Thoracic aorta (tissue), 2 donors: ENCODE measurements around the gene SBNO1. TPM values are rescaled to one million over a fixed set of nuclear protein-coding genes. Genes with fewer than 3 reads are reported as not detected.

Source experiments
- ATAC-seq: fragments of 150-250 bp; one replicate; pipeline ENCODE4 v1.8.0; 2017; ENCODE audit warnings: low read depth; ENCODE audit not compliant: insufficient number of reproducible peaks, low FRiP score
- DNase-seq: peaks from one replicate; pipeline ENCODE4 v3.0.0-alpha.2; 2020; ENCODE audit warnings: low spot score
- H3K27ac ChIP-seq, 2 donors: fragments of 200-600 bp; sonication (generic); 1 replicate in 1 of 2; 2 replicates in 1 of 2; pipeline ENCODE4 v1.5.1; 2016; ENCODE audit warnings: mild to moderate bottlenecking in 2 of 2, moderate library complexity in 2 of 2
- H3K27me3 ChIP-seq: fragments of 200-600 bp; sonication (generic); replicated peaks from 2 replicates; pipeline ENCODE4 v1.6.0; 2016; ENCODE audit warnings: mild to moderate bottlenecking; ENCODE audit not compliant: insufficient read depth
- H3K36me3 ChIP-seq: fragments of 200-600 bp; sonication (generic); one replicate; pipeline ENCODE4 v1.5.1; 2016
- H3K4me1 ChIP-seq, 2 donors: fragments of 200-600 bp; sonication (generic); 1 replicate in 1 of 2; 2 replicates in 1 of 2; pipeline versions ENCODE4 v1.5.1 to v1.6.0; 2016; ENCODE audit warnings: low read depth in 2 of 2, mild to moderate bottlenecking in 1 of 2; ENCODE audit not compliant: control insufficient read depth in 1 of 2
- H3K4me3 ChIP-seq: fragments of 200-600 bp; sonication (generic); 2 replicates; pipeline ENCODE4 v1.5.1; 2016; ENCODE audit warnings: mild to moderate bottlenecking
- H3K9me3 ChIP-seq: fragments of 200-600 bp; sonication (generic); 2 replicates; pipeline ENCODE4 v1.5.1; 2016
- total RNA-seq, 2 donors: library from RNA; depleted of rRNA; stranded (reverse); fragments of >200 nt; gene quantifications; one replicate each; pipeline versions ENCODE4 v1.1.0 to v1.2.3, GENCODE V29; 2016
- TF ChIP-seq, protein P1 (sequence below): fragments of 200-600 bp; sonication (generic); IDR thresholded peaks from one replicate; pipeline ENCODE4 v1.5.1; 2019; ENCODE audit warnings: antibody characterized with exemption

Gene SBNO1
- total RNA-seq, 2 donors from 2014 or later = 15.6 to 25.0 TPM

DNA sequence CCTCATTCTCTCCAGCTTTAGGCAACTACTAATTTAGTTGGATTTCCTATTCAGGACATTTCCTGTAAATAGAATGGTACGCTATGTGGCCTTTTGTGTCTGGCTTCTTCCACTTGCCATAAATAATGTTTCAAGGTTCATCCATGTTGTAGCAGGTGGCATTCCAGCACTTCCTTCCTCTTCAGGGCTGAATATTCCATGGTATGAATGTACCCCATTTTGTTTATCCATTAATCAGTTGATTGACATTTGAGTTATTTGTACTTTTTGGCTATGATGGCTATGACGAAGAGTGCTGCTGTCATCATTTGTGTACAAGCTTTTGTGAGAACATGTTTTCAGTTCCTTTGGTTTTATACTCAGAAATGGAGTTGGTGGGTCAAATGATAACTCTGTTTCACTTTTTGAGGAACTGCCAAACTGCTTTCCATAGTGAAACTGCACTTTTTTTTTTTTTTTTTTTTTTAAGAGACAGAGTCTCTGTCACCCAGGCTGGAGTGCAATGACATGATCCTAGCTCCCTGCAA, 86.5 kb downstream of the SBNO1 start:
- DNase-seq = no peak
- no peaks in the 10 kb centered on the region for H3K36me3 ChIP-seq

DNA sequence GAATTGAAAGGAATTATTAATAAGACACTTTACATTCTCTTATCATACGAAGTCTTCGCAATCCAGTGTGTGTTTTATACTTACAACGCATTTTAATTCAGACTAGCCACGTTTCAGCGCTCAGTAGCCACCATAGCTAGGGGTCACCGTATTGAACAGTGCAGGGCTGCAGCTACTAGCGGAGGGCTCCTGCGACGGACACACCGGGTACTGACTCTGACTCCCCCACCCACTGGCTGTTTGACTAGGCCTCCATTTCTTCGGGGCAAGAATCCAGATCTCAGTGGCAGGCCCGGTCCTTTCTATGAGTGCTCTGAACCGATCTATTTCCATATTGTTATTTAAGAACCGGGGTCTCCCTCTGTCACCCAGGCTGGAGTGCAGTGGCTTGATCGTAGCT, 91.5 kb downstream of the SBNO1 start:
- H3K27ac ChIP-seq = no peak overlapping the region
- ATAC-seq (no peak), DNase-seq (no peak)
- TF ChIP-seq, protein P1, sequence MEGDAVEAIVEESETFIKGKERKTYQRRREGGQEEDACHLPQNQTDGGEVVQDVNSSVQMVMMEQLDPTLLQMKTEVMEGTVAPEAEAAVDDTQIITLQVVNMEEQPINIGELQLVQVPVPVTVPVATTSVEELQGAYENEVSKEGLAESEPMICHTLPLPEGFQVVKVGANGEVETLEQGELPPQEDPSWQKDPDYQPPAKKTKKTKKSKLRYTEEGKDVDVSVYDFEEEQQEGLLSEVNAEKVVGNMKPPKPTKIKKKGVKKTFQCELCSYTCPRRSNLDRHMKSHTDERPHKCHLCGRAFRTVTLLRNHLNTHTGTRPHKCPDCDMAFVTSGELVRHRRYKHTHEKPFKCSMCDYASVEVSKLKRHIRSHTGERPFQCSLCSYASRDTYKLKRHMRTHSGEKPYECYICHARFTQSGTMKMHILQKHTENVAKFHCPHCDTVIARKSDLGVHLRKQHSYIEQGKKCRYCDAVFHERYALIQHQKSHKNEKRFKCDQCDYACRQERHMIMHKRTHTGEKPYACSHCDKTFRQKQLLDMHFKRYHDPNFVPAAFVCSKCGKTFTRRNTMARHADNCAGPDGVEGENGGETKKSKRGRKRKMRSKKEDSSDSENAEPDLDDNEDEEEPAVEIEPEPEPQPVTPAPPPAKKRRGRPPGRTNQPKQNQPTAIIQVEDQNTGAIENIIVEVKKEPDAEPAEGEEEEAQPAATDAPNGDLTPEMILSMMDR = no peak
- peaks cover 9 to 32% of the 10 kb centered on the region in 2 donors for H3K4me1 ChIP-seq
- no peak overlapping the region for H3K4me3 ChIP-seq
- no peaks in the 10 kb centered on the region for H3K9me3 ChIP-seq
- H3K27me3 ChIP-seq = no peaks in the 10 kb centered on the region
- H3K36me3 ChIP-seq = no peaks in the 10 kb centered on the region

More for the DNA sequence above, 86.5 kb downstream of the SBNO1 start:
- Histone ChIP-seq H3K9me3 (no peaks in the 10 kb centered on the region), H3K4me3 (no peak overlapping the region), H3K4me1 (no peaks in the 10 kb centered on the region), H3K27ac (no peak overlapping the region), H3K27me3 (no peaks in the 10 kb centered on the region)
- TF ChIP-seq, protein P1 = no peak
- ATAC-seq = no peak

DNA sequence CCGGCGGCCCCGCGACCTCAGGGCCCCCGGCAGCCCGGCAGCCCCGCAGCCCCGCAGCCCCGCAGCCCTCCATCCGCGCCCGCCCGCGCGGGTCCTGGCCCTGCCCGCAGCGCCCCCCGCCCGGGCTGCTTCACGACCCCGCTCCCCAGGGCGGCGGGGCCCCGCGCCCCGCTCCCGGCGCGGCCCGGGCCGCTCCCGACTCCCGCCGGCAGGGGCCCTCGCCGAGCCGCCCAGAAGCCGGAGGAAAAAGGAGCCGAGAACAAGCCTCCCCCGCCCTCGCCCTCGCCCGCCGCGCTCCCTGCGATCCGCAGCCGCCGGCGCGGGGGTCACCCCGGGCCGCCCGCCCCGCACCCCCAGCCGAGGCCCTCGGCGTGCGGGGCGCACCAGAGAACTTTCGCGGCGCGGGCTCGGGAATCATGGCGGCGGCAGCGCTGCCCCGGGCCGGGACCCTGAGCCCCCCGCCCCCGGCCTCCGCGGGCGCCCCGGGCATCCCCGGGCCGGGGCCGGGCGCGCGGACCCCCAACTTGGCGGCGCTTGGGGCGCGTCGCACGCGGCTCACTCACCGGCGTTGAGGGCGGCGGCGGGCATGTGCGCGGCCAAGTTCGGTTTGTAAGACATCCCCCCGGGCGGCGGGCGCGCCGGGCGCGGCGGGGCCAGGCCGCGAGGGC, 93.5 kb downstream of the SBNO1 start:
- no peak for DNase-seq
- peak overlapping the region in 1 of 2 donors; percentile 74 for H3K27ac ChIP-seq

DNA sequence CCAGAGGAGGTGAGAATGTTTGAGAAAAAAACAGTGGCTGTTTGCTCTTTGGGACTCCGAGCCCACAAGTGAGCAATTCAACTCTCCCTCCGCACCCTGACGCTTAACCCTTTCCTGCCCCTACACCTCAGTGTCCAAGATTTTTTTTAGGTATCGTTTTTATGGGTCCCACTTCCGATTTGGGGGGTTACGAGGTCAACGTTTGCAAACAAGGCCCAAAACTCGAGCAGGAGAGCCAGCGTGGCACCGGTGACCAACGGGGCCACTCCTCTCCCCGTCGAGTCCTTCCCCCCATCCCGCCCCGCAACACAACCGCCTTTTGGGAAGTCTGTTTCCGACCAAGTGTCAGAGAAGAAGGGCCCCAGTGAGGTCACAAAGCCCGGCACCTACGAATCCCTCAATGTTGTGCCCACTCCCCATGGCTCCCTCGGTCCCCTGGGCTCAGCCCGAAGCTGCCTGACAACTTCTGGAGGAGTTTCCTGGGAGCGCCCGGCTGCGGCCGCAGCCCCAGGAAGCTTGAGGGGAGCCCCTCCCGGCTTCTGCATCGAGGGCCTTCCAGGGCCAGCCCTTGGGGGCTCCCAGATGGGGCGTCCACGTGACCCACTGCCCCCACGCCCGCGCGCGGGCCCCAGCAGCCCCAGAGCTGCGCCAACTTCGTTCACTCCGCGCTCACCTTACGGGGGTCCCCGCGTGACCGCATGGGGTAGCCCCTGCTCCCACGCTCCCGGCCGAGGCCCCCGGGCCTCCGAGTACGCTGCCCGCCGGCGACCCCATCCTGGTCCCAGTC, 94.2 kb downstream of the SBNO1 start:
- ATAC-seq (no peak), DNase-seq (no peak)
- H3K27ac ChIP-seq = peak overlapping the region; percentile 55 to 74
- H3K4me3 ChIP-seq = peak overlapping the region; percentile 94
- H3K4me1 ChIP-seq = peaks cover 9 to 37% of the 10 kb centered on the region in 2 donors
- no peaks in the 10 kb centered on the region for H3K27me3 ChIP-seq
- peaks cover 6% of the 10 kb centered on the region for H3K36me3 ChIP-seq
- TF ChIP-seq, protein P1 = no peak
- no peaks in the 10 kb centered on the region for H3K9me3 ChIP-seq

More for the DNA sequence above, 93.5 kb downstream of the SBNO1 start:
- Histone ChIP-seq H3K36me3 (peaks cover 6% of the 10 kb centered on the region), H3K9me3 (no peaks in the 10 kb centered on the region), H3K4me1 (peaks cover 9 to 37% of the 10 kb centered on the region in 2 donors), H3K27me3 (no peaks in the 10 kb centered on the region), H3K4me3 (peak overlapping the region; percentile 94)
- TF ChIP-seq, protein P1 = peak; percentile 28
- peak; percentile 59 for ATAC-seq

DNA sequence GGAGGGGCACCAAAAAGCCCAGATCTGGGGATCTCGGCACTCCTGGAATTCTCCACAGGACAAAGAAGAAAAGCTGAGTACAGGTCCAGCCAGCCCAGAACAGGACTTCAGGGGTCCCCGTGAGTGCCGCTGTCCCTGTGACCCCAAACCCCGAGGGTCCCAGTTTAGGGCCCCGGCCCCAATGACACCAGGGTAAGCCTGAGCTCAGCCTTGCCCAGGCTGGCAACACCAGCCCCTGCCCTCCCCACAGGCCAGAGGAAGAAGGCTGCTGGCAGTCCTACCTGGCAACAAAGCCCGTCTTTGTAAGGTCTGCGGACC, 94.8 kb downstream of the SBNO1 start:
- H3K4me1 ChIP-seq = peaks cover 9 to 37% of the 10 kb centered on the region in 2 donors
- TF ChIP-seq, protein P1 = no peak
- peak overlapping the region; percentile 55 to 74 for H3K27ac ChIP-seq
- no peaks in the 10 kb centered on the region for H3K27me3 ChIP-seq
- peak overlapping the region; percentile 94 for H3K4me3 ChIP-seq
- no peak for DNase-seq
- no peaks in the 10 kb centered on the region for H3K9me3 ChIP-seq
- no peak for ATAC-seq
- H3K36me3 ChIP-seq = peaks cover 6% of the 10 kb centered on the region
